Panc1 (cell line): ENCODE results near the gene TSHZ3.

Experiments
- CTCF ChIP-seq: fragments of 450-650 bp; IDR thresholded peaks from 2 replicates; pipeline ENCODE4 v1.5.1; 2017; ENCODE audit warnings: mild to moderate bottlenecking
- POLR2AphosphoS5 ChIP-seq: IDR thresholded peaks from 2 replicates; pipeline ENCODE4 v1.6.1; 2012; ENCODE audit warnings: mild to moderate bottlenecking, low read depth, low read length, moderate library complexity
- REST ChIP-seq, 2 experiments: IDR thresholded peaks; 2 replicates each; pipeline ENCODE4 v1.6.1; 2011 to 2012; ENCODE audit warnings: low read depth in 2 of 2, control low read depth in 1 of 2, low read length in 1 of 2, mild to moderate bottlenecking in 1 of 2, moderate library complexity in 1 of 2; ENCODE audit not compliant: insufficient read depth in 1 of 2
- SIN3A ChIP-seq: IDR thresholded peaks from 2 replicates; pipeline ENCODE4 v1.6.1; 2012; ENCODE audit warnings: low read depth, mild to moderate bottlenecking, low read length, moderate library complexity, borderline replicate concordance; ENCODE audit not compliant: insufficient read depth

GRCh38 chr19:31262725-31263191, 86.5 kb downstream of the TSHZ3 start:
- TF ChIP-seq CTCF (no peak), REST (IDR thresholded peaks at IDR 0.05; ENCODE audit: insufficient read depth in 1 of 2, low read depth in 2 of 2, low read length in 1 of 2) (no peak), POLR2AphosphoS5 (no peak), SIN3A (no peak)
